Esophagus (tissue), 2 donors: ENCODE results near the gene CD19. TPM values are rescaled to one million over a fixed set of nuclear protein-coding genes. Genes with fewer than 3 reads are reported as not detected.

ENCODE experiments used
- H3K27ac ChIP-seq, 2 donors: one replicate each; pipeline ENCODE4 v1.5.1; 2013; ENCODE audit warnings: low read depth in 2 of 2, mild to moderate bottlenecking in 2 of 2, inconsistent platforms in 1 of 2, low read length in 1 of 2, moderate library complexity in 1 of 2
- H3K27me3 ChIP-seq, 2 donors: one replicate each; pipeline ENCODE4 v1.6.1; 2013; ENCODE audit warnings: low read length in 2 of 2, control low read depth in 1 of 2, mild to moderate bottlenecking in 1 of 2; ENCODE audit not compliant: insufficient read depth in 2 of 2, control insufficient read depth in 1 of 2
- H3K36me3 ChIP-seq, 2 donors: one replicate each; pipeline ENCODE4 v1.6.1; 2013; ENCODE audit warnings: low read length in 1 of 2; ENCODE audit not compliant: control insufficient read depth in 2 of 2, insufficient read depth in 2 of 2
- H3K4me1 ChIP-seq, 2 donors: one replicate each; pipeline ENCODE4 v1.6.1; 2013; ENCODE audit warnings: low read length in 1 of 2; ENCODE audit not compliant: control insufficient read depth in 2 of 2, insufficient read depth in 2 of 2
- H3K4me3 ChIP-seq, 2 donors: one replicate each; pipeline ENCODE4 v1.5.1; 2013; ENCODE audit warnings: low read length in 2 of 2, mild to moderate bottlenecking in 2 of 2, low read depth in 1 of 2, moderate library complexity in 1 of 2
- H3K9me3 ChIP-seq, 2 donors: one replicate each; pipeline ENCODE4 v1.6.1; 2013; ENCODE audit warnings: mild to moderate bottlenecking in 2 of 2, low read depth in 1 of 2, low read length in 1 of 2, moderate library complexity in 1 of 2; ENCODE audit not compliant: control insufficient read depth in 2 of 2, insufficient read depth in 1 of 2
- WGBS, 2 donors: extraction: QIAGEN DNeasy Blood & Tissue Kit; methylation state at CpG; one replicate each; pipeline ENCODE4 v1.1.7; 2013; 5-methylcytosine and 5-hydroxymethylcytosine counted together
- polyA plus RNA-seq, 2 donors: library from polyadenylated mRNA; stranded (reverse); fragments of 200-250 nt; gene quantifications; one replicate each; pipeline ENCODE4 v1.2.3, GENCODE V29; 2013
- donor health status: healthy with polysubstance abuse.
- donor health status: Bipolar disorder and iron deficiency.

The CD19 gene
- polyA plus RNA-seq, 2 donors, result 0.22 to 0.41 TPM

- Histone ChIP-seq H3K4me3 (no peak overlapping the region), H3K9me3 (peaks cover 3 to 7% of the 10 kb centered on the region in 2 donors), H3K27me3 (no peaks in the 10 kb centered on the region), H3K4me1 (peaks cover 0 to 2% of the 10 kb centered on the region in 2 donors), H3K27ac (no peak overlapping the region), H3K36me3 (peaks cover 3 to 32% of the 10 kb centered on the region in 2 donors)
- WGBS, 2 donors, result 75 to 76% methylated on average over 12 of the region's 12 CpGs
These were observed 52.3 kb downstream of the CD19 start for GRCh38 chr16:28984091-28984490.

- H3K36me3 ChIP-seq, result peaks cover 3 to 37% of the 10 kb centered on the region in 2 donors
- H3K4me3 ChIP-seq, result peak within 1 kb of the TSS; percentile 12 to 48
- H3K27ac ChIP-seq, result peak within 1 kb of the TSS in 1 of 2 donors; percentile 55
- 51 to 62% methylated on average over 19 to 24 of the region's 24 CpGs for WGBS, 2 donors
- H3K4me1 ChIP-seq, result peaks cover 0 to 4% of the 10 kb centered on the region in 2 donors
- peaks cover 3 to 7% of the 10 kb centered on the region in 2 donors for H3K9me3 ChIP-seq
- H3K27me3 ChIP-seq, result no peaks in the 10 kb centered on the region
These were observed 52.9 kb downstream of the CD19 start, which contains the start of gene LAT for GRCh38 chr16:28984619-28985135. LAT (plus strand) TSS chr16:28985052; CDS start chr16:28985418, 366 bp downstream.

GRCh38 chr16:28985211-28986041 is 53.7 kb downstream of the CD19 start:
- Histone ChIP-seq H3K27me3 (no peaks in the 10 kb centered on the region), H3K27ac (peak overlapping the region in 1 of 2 donors; percentile 55), H3K9me3 (peaks cover 3 to 7% of the 10 kb centered on the region in 2 donors), H3K4me1 (peaks cover 0 to 4% of the 10 kb centered on the region in 2 donors), H3K4me3 (peak overlapping the region; percentile 12 to 48), H3K36me3 (peaks cover 3 to 41% of the 10 kb centered on the region in 2 donors)
- WGBS, 2 donors, result 82 to 83% methylated on average over 15 to 19 of the region's 19 CpGs

- Histone ChIP-seq H3K4me3 (peak overlapping the region; percentile 12 to 48), H3K9me3 (peaks cover 3 to 7% of the 10 kb centered on the region in 2 donors), H3K27ac (no peak overlapping the region), H3K27me3 (no peaks in the 10 kb centered on the region), H3K36me3 (peaks cover 3 to 38% of the 10 kb centered on the region in 2 donors), H3K4me1 (peaks cover 0 to 4% of the 10 kb centered on the region in 2 donors)
- 87 to 92% methylated on average over 9 of the region's 9 CpGs for WGBS, 2 donors
These were observed 54.3 kb downstream of the CD19 start for GRCh38 chr16:28986046-28986445.

GRCh38 chr16:28986492-28986891 is 54.7 kb downstream of the CD19 start:
- 90 to 91% methylated on average over 13 of the region's 13 CpGs for WGBS, 2 donors
- H3K4me3 ChIP-seq, result peak overlapping the region in 1 of 2 donors; percentile 0
- no peaks in the 10 kb centered on the region for H3K27me3 ChIP-seq
- peaks cover 3 to 7% of the 10 kb centered on the region in 2 donors for H3K9me3 ChIP-seq
- no peak overlapping the region for H3K27ac ChIP-seq
- peaks cover 3 to 34% of the 10 kb centered on the region in 2 donors for H3K36me3 ChIP-seq
- peaks cover 0 to 4% of the 10 kb centered on the region in 2 donors for H3K4me1 ChIP-seq

- H3K27me3 ChIP-seq, result no peaks in the 10 kb centered on the region
- H3K27ac ChIP-seq, result no peak overlapping the region
- peaks cover 0 to 4% of the 10 kb centered on the region in 2 donors for H3K4me1 ChIP-seq
- 90 to 95% methylated on average over 4 of the region's 4 CpGs for WGBS, 2 donors
- peaks cover 3 to 7% of the 10 kb centered on the region in 2 donors for H3K9me3 ChIP-seq
- no peak overlapping the region for H3K4me3 ChIP-seq
- H3K36me3 ChIP-seq, result peaks cover 0 to 32% of the 10 kb centered on the region in 2 donors
These were observed 55.5 kb downstream of the CD19 start for GRCh38 chr16:28987170-28987853.

Other genes with a start within 250 kb of the CD19 start
- gene EIF3C, start 220.5 kb upstream of the CD19 start, polyA plus RNA-seq, result 100 to 1,000 TPM; 303 to 630 TPM
- under 1 TPM; 0.14 to 0.79 TPM for gene NPIPB9, start 180.2 kb upstream of the CD19 start, polyA plus RNA-seq
- 10 to 100 TPM; 37.9 to 82.1 TPM for gene ATXN2L, start 109.0 kb upstream of the CD19 start, polyA plus RNA-seq
- gene TUFM, start 85.6 kb upstream of the CD19 start, polyA plus RNA-seq, result 100 to 1,000 TPM; 175 to 188 TPM
- 10 to 100 TPM; 19.9 to 42.7 TPM for gene SH2B1, start 68.1 kb upstream of the CD19 start, polyA plus RNA-seq
- under 1 TPM; 0.25 to 0.69 TPM for gene ATP2A1, start 53.5 kb upstream of the CD19 start, polyA plus RNA-seq
- gene RABEP2, start 6.7 kb upstream of the CD19 start, polyA plus RNA-seq, result 10 to 100 TPM; 23.5 to 46.9 TPM
- gene NFATC2IP, start 19.0 kb downstream of the CD19 start, polyA plus RNA-seq, result 10 to 100 TPM; 19.1 to 28.3 TPM
- 10 to 100 TPM; 22.2 to 24.6 TPM for gene SPNS1, start 42.8 kb downstream of the CD19 start, polyA plus RNA-seq
- 10 to 100 TPM in 1 of 2 donors, 1 to 10 TPM in 1; 7.4 to 13.6 TPM for gene LAT, start 53.1 kb downstream of the CD19 start, polyA plus RNA-seq